ENCODE data around the gene SETD3. TPM values are rescaled to one million over a fixed set of nuclear protein-coding genes. Genes with fewer than 3 reads are reported as not detected.

SETD3 gene
- total and polyA plus RNA-seq, 9 donors: 27.9 to 133 (median 79.2) TPM

DNA sequence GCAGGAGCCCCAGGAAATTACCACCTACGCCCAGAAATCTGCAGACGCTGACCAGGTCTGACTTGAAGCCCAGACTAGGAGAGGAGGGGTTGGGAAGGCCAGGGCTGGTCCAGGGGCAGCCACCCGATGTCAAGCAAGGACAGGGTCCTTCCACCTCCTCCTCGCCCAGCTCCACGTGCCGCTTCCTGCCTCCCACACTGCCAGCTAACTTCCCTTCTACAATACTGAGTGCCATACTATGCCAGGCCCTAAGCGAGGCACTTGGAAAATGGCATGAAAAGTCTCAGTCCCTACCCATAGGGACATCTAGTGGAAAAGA lies 71.7 kb downstream of the SETD3 start:
- H3K27me3 ChIP-seq: no peaks in the 10 kb centered on the region
- H3K27ac ChIP-seq: no peak overlapping the region
- H3K9me3 ChIP-seq: no peaks in the 10 kb centered on the region
- no peak for TF ChIP-seq POLR2A (IDR thresholded peaks at IDR 0.05)
- no peak overlapping the region for H3K4me3 ChIP-seq
- 88 to 92% (median 91%) methylated on average over 7 of the region's 7 CpGs for WGBS, 3 donors
- intact Hi-C loops (cut with DNase I): no loop called here
- no peaks in the 10 kb centered on the region for H3K36me3 ChIP-seq
- no peak for DNase-seq
- no peaks in the 10 kb centered on the region for H3K4me1 ChIP-seq (ENCODE audit: insufficient read depth)

DNA sequence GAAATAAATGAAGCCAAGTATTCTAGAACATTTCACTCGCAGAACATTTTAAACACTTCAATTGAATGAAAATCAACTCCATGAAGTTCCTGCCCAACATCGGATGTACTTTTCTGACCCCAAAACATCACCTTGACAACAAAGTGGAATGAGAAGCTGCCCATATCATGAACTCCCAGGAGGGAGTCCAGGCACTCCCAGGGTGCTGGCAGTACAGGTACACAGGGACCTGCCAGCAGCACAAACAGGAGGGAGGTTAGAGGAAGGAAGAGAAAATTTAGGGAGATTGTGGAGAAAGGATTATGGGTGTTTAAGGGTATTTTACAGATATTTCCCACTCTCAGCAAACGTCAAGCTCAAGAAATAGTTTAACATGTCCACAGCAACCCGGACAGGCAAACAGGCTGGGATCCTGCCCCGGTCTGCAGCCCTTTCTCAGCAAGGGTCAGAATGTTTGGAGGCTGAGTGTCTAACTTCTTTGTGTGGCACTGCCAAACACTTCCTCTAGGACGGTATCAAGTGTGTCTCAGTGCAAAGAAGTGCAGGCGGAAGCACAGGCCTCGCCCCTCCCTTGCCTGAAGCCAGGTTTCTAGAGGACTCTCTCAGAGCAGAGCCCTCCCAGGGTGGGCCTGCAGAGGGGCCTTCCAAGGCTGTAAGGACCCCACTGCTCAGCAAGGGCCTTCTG lies 72.2 kb downstream of the SETD3 start:
- intact Hi-C loops (cut with DNase I): no loop called here
- Histone ChIP-seq H3K27me3 (no peaks in the 10 kb centered on the region), H3K27ac (no peak overlapping the region), H3K4me3 (no peak overlapping the region), H3K4me1 (ENCODE audit: insufficient read depth) (no peaks in the 10 kb centered on the region), H3K9me3 (no peaks in the 10 kb centered on the region), H3K36me3 (no peaks in the 10 kb centered on the region)
- no peak for DNase-seq
- WGBS, 3 donors: 91 to 94% (median 92%) methylated on average over 8 of the region's 8 CpGs
- TF ChIP-seq EP300 (IDR thresholded peaks at IDR 0.05) (no peak), POLR2A (IDR thresholded peaks at IDR 0.05) (no peak)
- TF ChIP-seq, protein P1, sequence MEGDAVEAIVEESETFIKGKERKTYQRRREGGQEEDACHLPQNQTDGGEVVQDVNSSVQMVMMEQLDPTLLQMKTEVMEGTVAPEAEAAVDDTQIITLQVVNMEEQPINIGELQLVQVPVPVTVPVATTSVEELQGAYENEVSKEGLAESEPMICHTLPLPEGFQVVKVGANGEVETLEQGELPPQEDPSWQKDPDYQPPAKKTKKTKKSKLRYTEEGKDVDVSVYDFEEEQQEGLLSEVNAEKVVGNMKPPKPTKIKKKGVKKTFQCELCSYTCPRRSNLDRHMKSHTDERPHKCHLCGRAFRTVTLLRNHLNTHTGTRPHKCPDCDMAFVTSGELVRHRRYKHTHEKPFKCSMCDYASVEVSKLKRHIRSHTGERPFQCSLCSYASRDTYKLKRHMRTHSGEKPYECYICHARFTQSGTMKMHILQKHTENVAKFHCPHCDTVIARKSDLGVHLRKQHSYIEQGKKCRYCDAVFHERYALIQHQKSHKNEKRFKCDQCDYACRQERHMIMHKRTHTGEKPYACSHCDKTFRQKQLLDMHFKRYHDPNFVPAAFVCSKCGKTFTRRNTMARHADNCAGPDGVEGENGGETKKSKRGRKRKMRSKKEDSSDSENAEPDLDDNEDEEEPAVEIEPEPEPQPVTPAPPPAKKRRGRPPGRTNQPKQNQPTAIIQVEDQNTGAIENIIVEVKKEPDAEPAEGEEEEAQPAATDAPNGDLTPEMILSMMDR (IDR thresholded peaks at IDR 0.05): no peak

DNA sequence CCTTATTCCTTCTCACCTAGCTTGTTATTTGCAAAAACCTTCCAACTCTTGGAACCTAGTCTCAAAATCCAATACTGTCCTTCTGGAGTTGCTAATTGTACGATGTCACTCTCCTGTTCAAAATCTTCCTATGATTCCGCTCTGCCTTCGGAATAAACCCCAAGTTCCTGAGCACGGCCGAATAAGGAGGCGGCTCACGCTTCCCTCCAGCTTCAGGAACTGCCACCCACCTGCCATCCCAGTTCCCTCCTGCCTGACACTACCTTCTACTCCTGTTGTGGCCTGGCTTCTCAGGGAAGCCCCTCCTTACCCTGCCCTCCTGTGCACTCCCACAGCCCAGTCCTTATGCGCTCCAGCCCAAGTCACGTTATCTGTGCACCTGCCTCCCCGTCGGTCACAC lies 73.2 kb downstream of the SETD3 start:
- no peaks in the 10 kb centered on the region for H3K9me3 ChIP-seq
- TF ChIP-seq, protein P1 (IDR thresholded peaks at IDR 0.05): no peak
- TF ChIP-seq POLR2A (IDR thresholded peaks at IDR 0.05) (no peak), EP300 (IDR thresholded peaks at IDR 0.05) (no peak)
- no peak overlapping the region for H3K4me3 ChIP-seq
- no peaks in the 10 kb centered on the region for H3K27me3 ChIP-seq
- DNase-seq: no peak
- no peaks in the 10 kb centered on the region for H3K36me3 ChIP-seq
- no peaks in the 10 kb centered on the region for H3K4me1 ChIP-seq (ENCODE audit: insufficient read depth)
- 91 to 97% (median 95%) methylated on average over 11 of the region's 11 CpGs for WGBS, 3 donors
- no peak overlapping the region for H3K27ac ChIP-seq
- intact Hi-C loops (cut with DNase I): no loop called here

- intact Hi-C loops (cut with DNase I): no loop called here
- no peak overlapping the region for H3K4me3 ChIP-seq
- DNase-seq: no peak
- TF ChIP-seq, protein P1 (IDR thresholded peaks at IDR 0.05): no peak
- no peak for TF ChIP-seq EP300 (IDR thresholded peaks at IDR 0.05)
- no peak for TF ChIP-seq POLR2A (IDR thresholded peaks at IDR 0.05)
- H3K36me3 ChIP-seq: no peaks in the 10 kb centered on the region
- no peaks in the 10 kb centered on the region for H3K27me3 ChIP-seq
- H3K9me3 ChIP-seq: no peaks in the 10 kb centered on the region
- H3K4me1 ChIP-seq (ENCODE audit: insufficient read depth): peaks cover 1% of the 10 kb centered on the region
- no peak overlapping the region for H3K27ac ChIP-seq
- 92 to 95% (median 94%) methylated on average over 10 of the region's 10 CpGs for WGBS, 3 donors
These were observed 77.7 kb downstream of the SETD3 start for GRCh38 chr14:99402950-99403349.

DNA sequence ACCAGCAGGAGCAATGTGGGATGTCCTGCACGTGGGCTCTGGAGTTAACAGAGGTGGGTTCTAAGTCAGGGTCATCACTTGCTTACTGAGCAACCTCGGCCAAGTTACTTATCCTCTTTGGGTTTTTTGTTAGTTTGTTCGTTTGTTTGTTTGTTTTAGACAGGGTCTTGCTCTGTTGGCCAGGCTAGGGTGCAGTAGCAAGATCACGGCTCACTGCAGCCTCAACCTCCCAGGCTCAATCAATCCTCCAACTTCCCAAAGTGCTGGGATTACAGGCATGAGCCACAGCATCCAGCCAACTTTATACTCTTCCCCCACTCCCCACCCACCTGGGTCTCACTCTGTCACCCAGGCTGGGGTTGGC lies 78.4 kb downstream of the SETD3 start:
- 61 to 67% (median 66%) methylated on average over 4 of the region's 4 CpGs for WGBS, 3 donors
- TF ChIP-seq, protein P1 (IDR thresholded peaks at IDR 0.05): no peak
- TF ChIP-seq EP300 (IDR thresholded peaks at IDR 0.05): no peak
- no peak for TF ChIP-seq POLR2A (IDR thresholded peaks at IDR 0.05)
- H3K36me3 ChIP-seq: no peaks in the 10 kb centered on the region

More for the DNA sequence above, 78.4 kb downstream of the SETD3 start:
- H3K4me3 ChIP-seq: no peak overlapping the region
- no peaks in the 10 kb centered on the region for H3K9me3 ChIP-seq
- H3K4me1 ChIP-seq (ENCODE audit: insufficient read depth): peaks cover 1% of the 10 kb centered on the region
- H3K27ac ChIP-seq: no peak overlapping the region
- DNase-seq: no peak
- intact Hi-C loops (cut with DNase I): no loop called here
- H3K27me3 ChIP-seq: no peaks in the 10 kb centered on the region

All from ovary (tissue), 9 donors.